ENCODE measurements around the gene CAPN2. TPM values are rescaled to one million over a fixed set of nuclear protein-coding genes. Genes with fewer than 3 reads are reported as not detected.

Gene CAPN2
- 100 to 1,000 TPM in 6 of 7 donors, 10 to 100 TPM in 1; 96.1 to 267 (median 171) TPM for total RNA-seq
- polyA plus RNA-seq: 100 to 1,000 TPM in 1 of 2 donors, 10 to 100 TPM in 1; 70.6 to 254 TPM
- long read RNA-seq, donor 1, full-length matches to known transcripts: 10 of 37 reads
- long read RNA-seq, donor 1, partial matches to known transcripts: 13 of 37 reads
- long read RNA-seq, donor 1, other reads (novel, unspliced or antisense): 14 of 37 reads
- long read RNA-seq, donor 2, full-length matches to known transcripts: 3 of 39 reads
- long read RNA-seq, donor 2, partial matches to known transcripts: 25 of 39 reads
- long read RNA-seq, donor 2, other reads (novel, unspliced or antisense): 11 of 39 reads
- long read RNA-seq, donor 3, partial matches to known transcripts: 10 of 57 reads
- long read RNA-seq, donor 3, other reads (novel, unspliced or antisense): 47 of 57 reads

DNA sequence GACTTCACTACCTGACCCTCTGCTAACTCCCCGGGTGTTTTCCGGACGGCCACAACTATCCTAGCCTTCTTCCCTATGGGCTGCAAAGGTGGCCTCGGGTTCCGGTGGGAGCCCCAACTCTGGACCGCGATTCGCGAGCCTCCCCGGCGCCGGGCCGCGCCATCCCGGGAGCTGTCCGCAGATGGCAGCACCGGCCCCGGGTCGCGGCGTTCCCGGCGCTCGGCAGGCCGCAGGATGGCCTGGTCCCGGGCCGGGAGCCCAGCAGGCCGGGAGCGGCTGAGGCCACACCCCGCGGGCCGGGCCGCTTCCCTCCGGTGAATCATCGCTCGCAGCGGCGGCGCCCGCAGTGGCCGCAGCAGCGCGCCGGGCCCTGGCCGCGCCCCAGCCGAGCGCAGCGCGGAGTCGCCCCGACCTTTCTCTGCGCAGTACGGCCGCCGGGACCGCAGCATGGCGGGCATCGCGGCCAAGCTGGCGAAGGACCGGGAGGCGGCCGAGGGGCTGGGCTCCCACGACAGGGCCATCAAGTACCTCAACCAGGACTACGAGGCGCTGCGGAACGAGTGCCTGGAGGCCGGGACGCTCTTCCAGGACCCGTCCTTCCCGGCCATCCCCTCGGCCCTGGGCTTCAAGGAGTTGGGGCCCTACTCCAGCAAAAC is at the start of gene CAPN2:
Gene CAPN2, plus strand, starts transcription at position 346 of the 656 bp plus-strand sequence. Its CDS starts 102 bp downstream, at position 448.
- WGBS, 3 donors: 0 to 1% (median 0%) methylated on average over 49 to 74 of the region's 74 CpGs
- Histone ChIP-seq H3K9me3 (no peaks in the 10 kb centered on the region), H3K27me3 (no peaks in the 10 kb centered on the region), H3K36me3 (no peaks in the 10 kb centered on the region), H3K27ac (peak within 1 kb of the TSS; percentile 91 to 93), H3K4me3 (peak within 1 kb of the TSS; percentile 92), H3K4me1 (ENCODE audit: insufficient read depth) (peaks cover 22% of the 10 kb centered on the region)
- peak; percentile 85 to 91 (median 88) for DNase-seq
- intact Hi-C loops (cut with DNase I): loop anchor here in 3 of 4 donors (2.0 to 10.0 kb wide), 2 partner anchors 36 to 132 kb away; partner anchors contain the start of gene TP53BP2 (in 1 of the 3)
- TF ChIP-seq EP300 (IDR thresholded peaks at IDR 0.05): no peak
- peak; percentile 54 to 93 (median 93) for TF ChIP-seq CTCF (IDR thresholded peaks at IDR 0.05)
- peak; percentile 77 for TF ChIP-seq POLR2A (IDR thresholded peaks at IDR 0.05)

DNA sequence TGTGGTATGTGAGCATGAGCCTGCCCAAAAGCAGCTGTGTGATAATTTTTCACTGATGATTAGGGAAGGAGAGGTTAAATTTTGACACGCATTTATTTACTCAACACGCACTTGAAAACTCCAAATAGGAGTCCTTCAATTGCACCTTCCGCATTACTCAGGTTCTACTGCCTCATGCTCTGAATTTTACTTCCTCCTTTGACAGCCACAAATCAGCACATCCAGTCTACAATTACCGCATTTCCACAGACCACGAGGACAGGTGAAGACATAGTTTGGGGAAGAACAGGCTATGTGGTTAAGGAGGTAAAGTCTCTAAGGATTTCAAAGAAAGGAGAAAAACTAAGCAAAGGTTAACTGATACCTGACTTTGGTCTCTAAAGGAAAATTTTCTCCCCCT is 49.4 kb upstream of the CAPN2 start:
- DNase-seq: no peak
- no peak overlapping the region for H3K4me3 ChIP-seq
- H3K4me1 ChIP-seq (ENCODE audit: insufficient read depth): no peaks in the 10 kb centered on the region
- no peaks in the 10 kb centered on the region for H3K27me3 ChIP-seq
- intact Hi-C loops (cut with DNase I): no loop called here
- TF ChIP-seq CTCF (IDR thresholded peaks at IDR 0.05): no peak
- no peak for TF ChIP-seq POLR2A (IDR thresholded peaks at IDR 0.05)
- TF ChIP-seq EP300 (IDR thresholded peaks at IDR 0.05): no peak
- no peaks in the 10 kb centered on the region for H3K9me3 ChIP-seq
- no peak overlapping the region for H3K27ac ChIP-seq
- WGBS, 3 donors: 65 to 74% (median 73%) methylated on average over 5 of the region's 5 CpGs
- H3K36me3 ChIP-seq: no peaks in the 10 kb centered on the region

DNA sequence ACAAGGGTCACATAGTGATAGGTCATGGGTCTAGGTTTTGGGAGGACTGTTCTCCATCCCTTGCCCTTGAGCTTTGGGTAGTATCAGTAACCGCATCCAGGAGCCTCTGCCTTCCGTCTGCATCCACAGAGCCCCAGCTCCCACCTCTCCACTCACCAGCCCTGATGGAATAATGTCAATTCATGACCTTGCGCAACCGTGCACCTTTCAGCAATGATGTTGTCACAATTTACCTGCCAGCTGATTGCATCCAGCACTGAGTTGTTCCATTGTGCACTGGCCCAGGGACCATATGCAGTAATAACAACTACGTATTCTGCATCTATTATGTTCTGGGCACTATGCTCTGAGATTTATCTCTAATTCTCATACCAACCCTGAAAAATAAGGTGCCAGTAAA is 48.2 kb upstream of the CAPN2 start:
- Histone ChIP-seq H3K27me3 (no peaks in the 10 kb centered on the region), H3K36me3 (no peaks in the 10 kb centered on the region), H3K9me3 (no peaks in the 10 kb centered on the region), H3K4me3 (no peak overlapping the region), H3K27ac (no peak overlapping the region), H3K4me1 (ENCODE audit: insufficient read depth) (no peaks in the 10 kb centered on the region)
- intact Hi-C loops (cut with DNase I): no loop called here
- no peak for DNase-seq
- no peak for TF ChIP-seq POLR2A (IDR thresholded peaks at IDR 0.05)
- TF ChIP-seq EP300 (IDR thresholded peaks at IDR 0.05): no peak
- no peak for TF ChIP-seq CTCF (IDR thresholded peaks at IDR 0.05)
- 75 to 78% (median 77%) methylated on average over 5 of the region's 5 CpGs for WGBS, 3 donors

DNA sequence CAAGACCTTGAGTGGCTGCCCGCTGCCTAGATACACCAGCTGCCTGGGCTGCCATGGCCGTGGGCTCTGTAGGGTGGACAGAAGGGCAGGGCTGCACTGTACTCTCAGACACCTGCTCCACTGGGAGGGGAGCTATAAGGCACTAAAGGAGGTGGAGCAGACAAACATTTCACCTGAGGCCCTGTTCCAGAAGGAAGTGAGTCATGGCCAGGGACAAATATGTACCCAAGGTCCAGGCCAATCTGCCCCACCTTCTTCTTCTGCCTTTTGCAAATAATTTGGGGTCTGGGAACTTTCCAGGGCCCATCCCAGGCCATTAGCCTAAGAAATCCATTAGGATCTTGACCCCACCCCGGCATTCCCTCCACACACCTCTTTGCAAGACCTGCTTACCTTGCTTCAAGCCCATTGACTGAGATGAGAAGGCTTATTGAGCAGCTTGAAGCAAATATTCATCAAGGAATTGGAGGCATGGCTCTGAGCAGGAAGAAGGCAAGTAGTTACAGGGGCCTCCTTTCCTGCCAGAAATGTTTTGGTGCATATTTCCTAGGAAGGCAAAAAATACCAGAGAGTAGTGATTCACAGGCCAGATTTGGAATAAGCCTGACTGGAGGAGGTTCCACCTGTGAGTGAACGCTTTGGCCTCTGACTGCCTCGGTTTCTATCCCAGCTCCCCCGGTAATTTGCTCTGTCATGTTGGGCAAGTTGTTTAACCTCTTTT is 46.6 kb upstream of the CAPN2 start, which contains the start of gene CAPN8:
Gene CAPN8, minus strand, starts transcription at position 110 of the 721 bp plus-strand sequence. Its CDS starts 55 bp downstream, at position 55.
- TF ChIP-seq POLR2A (IDR thresholded peaks at IDR 0.05) (no peak), EP300 (IDR thresholded peaks at IDR 0.05) (no peak), CTCF (IDR thresholded peaks at IDR 0.05) (no peak)
- H3K27ac ChIP-seq: no peak within 1 kb of the TSS
- WGBS, 3 donors: 67 to 73% (median 70%) methylated on average over 6 of the region's 6 CpGs

More for the DNA sequence above, 46.6 kb upstream of the CAPN2 start, which contains the start of gene CAPN8:
- intact Hi-C loops (cut with DNase I): no loop called here
- Histone ChIP-seq H3K27me3 (no peaks in the 10 kb centered on the region), H3K4me1 (ENCODE audit: insufficient read depth) (no peaks in the 10 kb centered on the region), H3K36me3 (no peaks in the 10 kb centered on the region), H3K9me3 (no peaks in the 10 kb centered on the region), H3K4me3 (no peak within 1 kb of the TSS)
- no peak for DNase-seq
